Central memory CD8-positive, alpha-beta T cell (primary cell): Measurements from ENCODE around the gene TMEM272.

Source experiments
- ATAC-seq: fragments of 150-1000 bp; cut with Tn5 transposase; replicated peaks from 2 replicates; pipeline ENCODE4 v1.10.0; 2022; ENCODE audit warnings: mild to moderate bottlenecking, moderate FRiP score, moderate number of reproducible peaks; ENCODE audit not compliant: poor library complexity, severe bottlenecking; ENCODE audit errors: extremely low read depth
- DNase-seq, 2 donors: peaks; one replicate each; pipeline ENCODE4 v3.0.0; 2021; ENCODE audit warnings: low spot score in 2 of 2
- H3K27ac Mint-ChIP-seq: one replicate; pipeline ENCODE4 v1.8.0; 2022; ENCODE audit warnings: low read depth, mild to moderate bottlenecking, moderate library complexity, mixed read lengths
- H3K27me3 Mint-ChIP-seq: one replicate; pipeline ENCODE4 v1.8.0; 2022; ENCODE audit warnings: mixed read lengths
- H3K36me3 Mint-ChIP-seq: one replicate; pipeline ENCODE4 v1.8.0; 2022; ENCODE audit warnings: mild to moderate bottlenecking, moderate library complexity, mixed read lengths; ENCODE audit not compliant: insufficient read depth
- H3K4me1 Mint-ChIP-seq: one replicate; pipeline ENCODE4 v1.8.0; 2022; ENCODE audit warnings: mixed read lengths
- H3K4me3 Mint-ChIP-seq: one replicate; pipeline ENCODE4 v1.8.0; 2022; ENCODE audit warnings: mild to moderate bottlenecking, moderate library complexity, mixed read lengths
- H3K9me3 Mint-ChIP-seq: one replicate; pipeline ENCODE4 v1.8.0; 2022; ENCODE audit warnings: mixed read lengths

TMEM272 gene

DNA sequence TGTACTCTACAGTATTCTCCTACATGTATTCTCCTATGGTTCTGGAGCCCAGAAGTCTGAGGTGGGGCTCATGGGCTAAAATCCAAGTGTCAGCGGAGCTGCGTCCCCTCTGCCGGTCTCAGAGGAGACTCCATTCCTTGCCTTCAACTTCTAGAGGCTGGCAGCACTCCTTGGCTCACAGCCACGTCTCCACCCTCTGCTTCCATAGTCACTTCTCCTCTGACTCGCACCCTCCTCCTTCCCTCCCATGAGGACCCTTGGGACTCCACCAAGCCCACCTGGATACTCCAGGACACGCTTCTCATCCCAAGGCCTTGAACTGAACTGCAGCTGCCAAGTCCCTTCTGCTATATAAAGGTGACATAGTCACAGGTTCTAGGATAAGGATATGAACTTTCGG, 68.8 kb downstream of the TMEM272 start:
- H3K36me3 Mint-ChIP-seq: peaks cover 4% of the 10 kb centered on the region
- ATAC-seq (no peak), DNase-seq (no peak)
- no peak overlapping the region for H3K27ac Mint-ChIP-seq
- no peaks in the 10 kb centered on the region for H3K9me3 Mint-ChIP-seq
- no peak overlapping the region for H3K4me3 Mint-ChIP-seq
- no peaks in the 10 kb centered on the region for H3K27me3 Mint-ChIP-seq
- H3K4me1 Mint-ChIP-seq: peaks cover 5% of the 10 kb centered on the region

GRCh38 chr13:51773515-51773914, 71.5 kb downstream of the TMEM272 start:
- no peaks in the 10 kb centered on the region for H3K27me3 Mint-ChIP-seq
- H3K4me3 Mint-ChIP-seq: no peak overlapping the region
- peaks cover 7% of the 10 kb centered on the region for H3K36me3 Mint-ChIP-seq
- DNase-seq (no peak), ATAC-seq (no peak)
- no peaks in the 10 kb centered on the region for H3K4me1 Mint-ChIP-seq
- no peak overlapping the region for H3K27ac Mint-ChIP-seq
- no peaks in the 10 kb centered on the region for H3K9me3 Mint-ChIP-seq

DNA sequence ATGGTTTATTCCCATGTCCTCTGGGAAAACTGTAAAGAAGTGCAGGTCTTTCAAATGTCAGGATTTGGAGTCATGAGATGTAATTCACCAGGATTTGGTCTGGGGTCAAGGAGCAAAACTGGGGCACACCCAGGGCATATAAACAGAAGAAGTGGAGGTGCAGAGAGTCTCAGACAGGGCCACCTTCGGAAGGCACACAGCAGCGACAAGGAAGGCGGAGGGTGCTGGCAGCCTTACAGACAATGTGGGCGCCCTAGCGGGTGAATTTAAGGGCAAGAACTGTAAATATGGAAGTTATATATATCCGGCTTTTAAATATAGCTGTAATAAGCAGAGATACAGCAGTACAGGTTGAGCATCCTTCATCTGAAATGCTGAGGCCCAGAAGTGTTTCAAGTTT, 72.2 kb downstream of the TMEM272 start:
- ATAC-seq: no peak
- Mint-ChIP-seq H3K9me3 (no peaks in the 10 kb centered on the region), H3K27ac (no peak overlapping the region), H3K4me3 (no peak overlapping the region), H3K27me3 (no peaks in the 10 kb centered on the region), H3K4me1 (no peaks in the 10 kb centered on the region), H3K36me3 (peaks cover 10% of the 10 kb centered on the region)
- DNase-seq: no peak

DNA sequence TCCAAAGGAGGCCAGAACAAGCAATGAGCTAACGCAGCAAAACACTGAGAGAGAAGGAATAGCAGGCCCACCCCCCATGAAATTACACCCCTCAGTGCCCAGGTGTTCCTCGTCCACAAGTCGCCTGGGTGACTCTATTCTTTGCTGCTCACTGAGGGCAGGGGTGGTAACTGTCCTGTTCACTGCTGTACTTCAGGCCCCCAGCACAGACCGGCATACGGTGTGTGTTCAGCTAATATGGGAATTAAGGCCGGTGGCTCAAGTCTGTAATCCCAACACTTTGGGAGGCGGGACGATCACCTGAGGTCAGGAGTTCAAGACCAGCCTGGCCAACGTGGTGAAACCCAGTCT, 72.9 kb downstream of the TMEM272 start:
- H3K27me3 Mint-ChIP-seq: no peaks in the 10 kb centered on the region
- H3K27ac Mint-ChIP-seq: no peak overlapping the region
- ATAC-seq (no peak), DNase-seq (no peak)
- no peaks in the 10 kb centered on the region for H3K4me1 Mint-ChIP-seq
- peaks cover 10% of the 10 kb centered on the region for H3K36me3 Mint-ChIP-seq
- H3K9me3 Mint-ChIP-seq: no peaks in the 10 kb centered on the region
- no peak overlapping the region for H3K4me3 Mint-ChIP-seq

GRCh38 chr13:51771418-51772104, 73.4 kb downstream of the TMEM272 start:
- no peaks in the 10 kb centered on the region for H3K9me3 Mint-ChIP-seq
- no peaks in the 10 kb centered on the region for H3K27me3 Mint-ChIP-seq
- no peak overlapping the region for H3K4me3 Mint-ChIP-seq
- H3K4me1 Mint-ChIP-seq: no peaks in the 10 kb centered on the region
- H3K27ac Mint-ChIP-seq: no peak overlapping the region
- no peak for DNase-seq
- peaks cover 10% of the 10 kb centered on the region for H3K36me3 Mint-ChIP-seq
- ATAC-seq: no peak

GRCh38 chr13:51770681-51771417, 74.1 kb downstream of the TMEM272 start:
- Mint-ChIP-seq H3K27me3 (no peaks in the 10 kb centered on the region), H3K4me3 (no peak overlapping the region), H3K27ac (no peak overlapping the region), H3K9me3 (no peaks in the 10 kb centered on the region), H3K36me3 (peaks cover 12% of the 10 kb centered on the region), H3K4me1 (no peaks in the 10 kb centered on the region)
- ATAC-seq: no peak
- DNase-seq: no peak

DNA sequence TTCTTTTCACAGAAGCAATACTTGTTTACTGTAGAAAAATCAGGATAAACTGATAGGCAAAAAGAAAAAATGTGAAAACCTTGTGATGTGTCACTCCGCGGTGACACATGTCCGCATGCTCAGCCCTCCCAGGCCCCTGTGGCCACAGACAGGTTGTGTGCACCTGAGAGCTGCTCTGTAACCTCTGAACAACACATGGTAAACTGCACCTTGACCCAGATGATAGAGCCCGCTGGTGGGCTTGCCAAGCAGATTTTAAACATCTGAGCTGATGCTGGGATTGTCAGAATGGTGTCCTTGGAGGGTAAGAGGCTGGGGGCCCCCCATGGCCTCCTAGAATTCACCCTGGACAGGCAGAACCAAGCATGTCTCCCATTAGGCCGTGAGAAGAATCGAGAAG, 74.8 kb downstream of the TMEM272 start:
- Mint-ChIP-seq H3K4me3 (no peak overlapping the region), H3K36me3 (peaks cover 12% of the 10 kb centered on the region), H3K27me3 (no peaks in the 10 kb centered on the region), H3K27ac (no peak overlapping the region), H3K9me3 (no peaks in the 10 kb centered on the region), H3K4me1 (peaks cover 2% of the 10 kb centered on the region)
- ATAC-seq (no peak), DNase-seq (no peak)

DNA sequence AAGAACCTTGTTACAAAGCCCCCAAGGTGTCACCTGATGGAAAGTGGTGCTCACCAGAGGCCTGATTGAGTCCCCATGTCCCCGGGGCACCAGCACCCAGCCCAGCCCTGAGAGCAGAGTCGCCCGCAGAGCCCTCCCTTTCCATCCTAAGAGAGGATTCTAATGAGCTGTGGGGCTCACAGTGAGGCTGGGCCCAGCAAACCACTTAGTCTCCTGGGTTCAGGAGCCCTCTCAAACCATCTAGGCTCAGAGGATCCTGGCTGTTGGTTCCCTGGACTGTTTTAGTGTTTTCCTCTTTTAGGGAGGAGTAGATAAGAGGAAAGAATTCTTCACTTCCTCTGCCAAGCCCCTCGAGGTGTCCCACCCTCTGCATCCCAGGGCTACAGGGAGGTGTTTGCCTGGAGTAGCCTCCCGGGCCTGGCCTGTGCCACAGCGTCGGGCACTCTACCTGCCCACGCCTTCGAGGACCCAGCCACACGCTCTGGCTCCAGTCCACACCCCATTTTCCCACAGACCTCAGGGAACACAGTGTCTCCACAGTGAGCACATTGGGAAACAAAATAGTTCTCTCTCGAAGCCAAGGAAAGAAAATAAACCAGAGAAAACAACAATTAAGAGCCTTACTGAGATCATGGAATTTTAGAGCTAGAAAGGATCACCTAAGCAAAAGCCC, 75.4 kb downstream of the TMEM272 start:
- no peak for DNase-seq
- H3K27ac Mint-ChIP-seq: no peak overlapping the region
- no peak for ATAC-seq
- H3K4me1 Mint-ChIP-seq: peaks cover 8% of the 10 kb centered on the region
- no peaks in the 10 kb centered on the region for H3K9me3 Mint-ChIP-seq
- peaks cover 12% of the 10 kb centered on the region for H3K36me3 Mint-ChIP-seq
- no peaks in the 10 kb centered on the region for H3K27me3 Mint-ChIP-seq
- H3K4me3 Mint-ChIP-seq: no peak overlapping the region

- H3K36me3 Mint-ChIP-seq: peaks cover 15% of the 10 kb centered on the region
- no peaks in the 10 kb centered on the region for H3K27me3 Mint-ChIP-seq
- H3K4me3 Mint-ChIP-seq: no peak overlapping the region
- DNase-seq (no peak), ATAC-seq (no peak)
- no peaks in the 10 kb centered on the region for H3K9me3 Mint-ChIP-seq
- H3K27ac Mint-ChIP-seq: no peak overlapping the region
- H3K4me1 Mint-ChIP-seq: peaks cover 14% of the 10 kb centered on the region
These were observed 76.0 kb downstream of the TMEM272 start for GRCh38 chr13:51768976-51769375.

DNA sequence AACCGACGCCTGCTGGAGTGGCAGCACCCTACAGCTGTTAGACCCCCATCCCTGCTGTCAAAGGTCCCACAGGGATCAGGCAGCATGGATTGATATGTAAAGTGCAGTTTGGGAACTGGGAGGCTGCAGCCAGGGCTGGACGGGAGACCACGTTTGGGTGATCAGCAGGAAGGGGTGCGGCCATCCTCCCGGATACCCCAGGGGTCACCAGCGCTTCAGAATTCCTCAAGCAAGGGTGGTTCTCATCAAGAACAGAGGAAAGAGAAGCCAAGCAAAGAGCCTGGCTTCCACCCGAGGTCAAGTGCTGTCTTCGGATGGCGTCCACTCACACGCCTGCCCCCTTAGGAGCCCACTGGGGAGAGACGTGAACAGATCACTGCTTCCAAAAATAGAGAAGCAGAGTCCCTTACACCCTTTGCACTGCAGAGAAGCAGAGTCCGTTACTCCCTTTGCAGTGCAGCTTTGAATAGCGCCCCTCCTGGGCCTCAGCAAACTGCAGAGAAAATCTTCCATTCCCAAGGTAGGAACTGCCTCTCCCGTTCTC, 76.5 kb downstream of the TMEM272 start:
- no peaks in the 10 kb centered on the region for H3K27me3 Mint-ChIP-seq
- no peaks in the 10 kb centered on the region for H3K9me3 Mint-ChIP-seq
- peaks cover 15% of the 10 kb centered on the region for H3K36me3 Mint-ChIP-seq
- H3K27ac Mint-ChIP-seq: no peak overlapping the region
- no peak overlapping the region for H3K4me3 Mint-ChIP-seq
- DNase-seq (no peak), ATAC-seq (no peak)
- H3K4me1 Mint-ChIP-seq: peaks cover 16% of the 10 kb centered on the region

- DNase-seq (no peak), ATAC-seq (no peak)
- Mint-ChIP-seq H3K9me3 (no peaks in the 10 kb centered on the region), H3K27ac (peak overlapping the region; percentile 38), H3K36me3 (peaks cover 17% of the 10 kb centered on the region), H3K27me3 (no peaks in the 10 kb centered on the region), H3K4me3 (no peak overlapping the region), H3K4me1 (peaks cover 20% of the 10 kb centered on the region)
These were observed 77.9 kb downstream of the TMEM272 start for GRCh38 chr13:51767100-51767499.

DNA sequence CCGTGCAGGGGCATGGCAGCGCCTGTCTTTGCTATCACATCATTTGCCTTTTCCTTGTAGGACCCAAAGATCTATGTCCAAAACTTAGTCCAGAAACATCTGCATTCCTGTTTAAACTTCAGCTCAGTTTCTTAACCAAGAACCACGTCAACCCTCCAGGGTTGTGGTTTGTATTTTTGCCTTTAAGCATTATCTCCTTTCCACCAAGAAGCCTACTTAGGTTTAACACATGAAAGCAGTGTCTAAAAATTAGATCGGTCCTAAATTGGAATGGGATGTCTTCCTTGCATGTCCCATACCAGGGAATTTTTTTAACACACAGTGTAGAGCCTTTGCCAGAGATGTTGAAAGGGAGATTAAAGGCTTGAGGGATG, 79.8 kb downstream of the TMEM272 start:
- Mint-ChIP-seq H3K27me3 (no peaks in the 10 kb centered on the region), H3K4me3 (peak overlapping the region; percentile 75), H3K9me3 (no peaks in the 10 kb centered on the region), H3K36me3 (peaks cover 16% of the 10 kb centered on the region), H3K4me1 (peaks cover 21% of the 10 kb centered on the region), H3K27ac (peak overlapping the region; percentile 93)
- DNase-seq (no peak), ATAC-seq (peak; percentile 11)
